KBM-7 (cell line): ENCODE data around the gene CDNF.
A peak's percentile ranks its signal among the peaks of the same experiment; 100 is the strongest.

Experiments used
- DNase-seq: peaks from one replicate; pipeline ENCODE4 v3.0.0-alpha.2; 2015
- in situ Hi-C: fragments of 300-500 bp; cut with MboI; formaldehyde crosslinking; loops from 2 replicates; pipeline ENCODE4 v1.14.3; 2020; ENCODE audit warnings: low sequenced_read_pairs, low pct_unique_long_range_greater_than_20kb, mixed read lengths

The CDNF gene

DNA sequence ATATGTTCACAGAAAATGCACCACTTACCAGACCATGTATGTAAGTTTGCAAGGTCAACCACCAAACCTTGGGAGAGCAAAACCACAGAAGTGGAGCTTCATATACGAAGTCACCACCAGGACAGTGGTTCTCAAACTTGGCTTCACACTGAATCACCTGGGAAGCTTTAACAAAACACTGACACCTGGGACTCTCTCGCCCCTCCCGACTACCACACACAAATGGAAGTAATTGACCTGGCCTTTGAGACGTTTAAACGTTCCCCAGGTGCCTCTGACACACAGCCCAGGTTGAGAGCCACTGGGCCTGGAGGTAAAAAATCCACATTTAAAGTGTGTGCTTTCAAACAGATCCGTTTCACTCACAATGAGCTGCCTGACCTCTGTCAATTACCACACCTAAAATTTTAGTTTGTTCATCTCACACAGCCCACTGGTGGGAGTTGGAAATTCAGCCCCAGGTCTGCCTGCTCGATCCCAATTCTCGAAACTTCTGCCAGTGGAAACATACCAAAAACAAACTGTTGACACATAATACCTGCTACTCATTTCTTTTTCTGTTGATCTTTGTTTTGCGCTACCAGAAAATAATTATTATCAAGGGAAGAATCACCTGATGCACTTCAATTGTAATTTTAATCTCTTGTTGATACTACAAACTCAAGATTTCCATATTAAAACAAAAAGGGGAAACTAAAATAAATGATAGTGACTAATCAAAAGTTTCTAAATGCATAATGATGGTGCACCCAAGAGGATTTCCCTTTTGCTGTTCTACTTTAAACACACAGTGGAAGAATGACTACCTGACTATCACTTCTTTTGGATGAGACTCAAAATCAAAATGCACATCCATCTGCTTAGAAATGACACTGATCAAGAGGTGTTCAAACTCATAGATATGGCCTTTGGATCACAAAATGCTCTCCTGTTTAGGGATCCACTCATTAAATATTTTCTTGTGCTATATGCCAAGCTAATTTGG lies 26.6 kb downstream of the CDNF start:
- no peak for DNase-seq
- in situ Hi-C loops = no loop called here

- in situ Hi-C loops = no loop called here
- no peak for DNase-seq
Measured at GRCh38 chr10:14806318-14806717, 31.5 kb downstream of the CDNF start.

DNA sequence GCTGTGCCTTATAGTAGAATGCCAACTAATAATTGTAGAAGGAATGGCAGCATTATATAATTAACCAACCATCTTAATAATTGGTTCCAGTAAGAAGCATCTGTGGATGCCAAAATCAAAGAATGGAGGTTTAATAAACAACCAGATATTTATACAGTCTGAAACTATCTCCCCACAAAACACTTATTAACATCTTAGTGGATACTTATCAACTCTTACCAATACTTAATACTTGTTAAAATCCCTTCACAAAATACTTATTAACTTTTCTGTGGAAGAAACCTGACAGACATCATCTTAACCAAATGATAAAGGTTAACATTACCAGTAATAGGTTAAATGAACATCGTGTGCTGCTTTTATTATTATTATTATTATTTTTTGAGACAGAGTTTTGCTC lies 34.0 kb downstream of the CDNF start:
- in situ Hi-C loops = no loop called here
- no peak for DNase-seq

DNA sequence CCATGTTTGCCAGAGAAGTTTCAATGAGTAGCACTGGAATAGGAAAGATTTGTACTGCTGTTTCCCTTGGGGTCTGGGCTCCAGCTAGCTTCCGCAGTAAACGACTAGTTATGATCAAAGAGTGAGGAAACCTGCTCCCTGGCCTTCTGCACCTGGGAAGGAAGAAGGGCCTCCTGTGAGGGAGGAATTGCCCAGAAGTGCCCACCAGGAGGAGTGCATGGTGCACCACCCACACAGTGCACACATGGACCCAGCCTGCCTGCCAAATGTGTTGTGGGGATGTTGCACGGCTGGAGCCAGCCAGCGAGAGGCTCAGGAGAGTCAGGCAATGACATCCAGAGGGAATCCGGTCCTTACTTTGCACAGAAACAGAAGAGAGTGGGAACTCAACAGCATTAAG lies 36.1 kb downstream of the CDNF start:
- no peak for DNase-seq
- in situ Hi-C loops = no loop called here

DNA sequence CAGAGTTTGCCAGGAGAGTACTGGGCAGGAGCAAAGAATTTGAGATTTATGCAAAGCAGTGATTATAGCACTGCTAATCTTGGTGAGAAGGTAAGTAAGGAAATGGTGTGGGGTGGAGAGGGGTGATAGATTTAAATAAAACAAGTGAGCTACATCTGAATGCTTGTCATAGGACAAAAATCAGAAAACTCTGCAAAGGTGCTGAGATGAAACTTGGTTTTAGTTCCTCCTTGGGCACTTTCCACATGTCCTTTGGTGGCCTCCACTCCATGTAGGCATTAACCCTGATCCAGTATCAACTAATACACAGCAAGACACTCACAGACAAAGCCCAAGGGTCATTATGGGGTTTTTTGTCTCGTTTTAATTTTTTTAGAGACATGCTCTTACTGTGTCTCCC lies 37.4 kb downstream of the CDNF start:
- DNase-seq = no peak
- in situ Hi-C loops = no loop called here

DNA sequence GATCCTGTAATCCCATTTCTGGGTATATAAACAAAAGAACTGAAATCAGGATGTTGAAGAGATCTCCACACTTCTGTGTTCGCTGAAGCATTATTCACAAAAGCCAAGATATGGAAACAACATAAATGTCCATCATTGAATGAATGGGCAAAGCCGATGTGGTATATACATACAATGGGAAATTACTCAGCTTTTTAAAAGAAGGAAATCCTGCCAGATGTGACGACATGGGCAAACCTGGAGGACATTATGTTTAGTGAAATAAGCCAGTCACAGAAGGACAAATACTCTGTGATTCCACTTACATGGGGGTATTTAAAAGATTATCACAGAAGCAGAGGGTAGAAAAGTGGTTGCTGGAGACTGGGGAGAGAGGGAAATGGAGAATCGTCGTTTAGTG lies 39.2 kb downstream of the CDNF start:
- in situ Hi-C loops = no loop called here
- no peak for DNase-seq

DNA sequence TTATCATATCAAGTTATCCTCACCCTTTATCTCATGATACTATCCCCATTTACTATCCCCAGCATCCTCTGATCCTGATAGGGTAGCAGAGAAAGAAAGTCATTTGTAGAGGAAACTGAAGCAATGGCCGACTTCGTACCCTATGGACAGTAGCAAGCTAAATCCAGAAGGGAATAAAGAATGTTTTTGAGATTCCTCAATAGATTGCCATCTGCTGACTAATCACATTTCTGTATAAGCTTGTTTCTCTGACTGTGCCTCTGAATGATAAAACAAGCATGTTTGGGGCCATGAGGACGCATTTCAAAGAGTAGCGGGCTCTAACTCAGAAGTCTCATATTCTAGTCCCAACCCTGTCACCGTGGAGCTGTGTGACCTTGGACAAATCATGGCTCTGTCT lies 49.9 kb downstream of the CDNF start:
- DNase-seq = no peak

DNA sequence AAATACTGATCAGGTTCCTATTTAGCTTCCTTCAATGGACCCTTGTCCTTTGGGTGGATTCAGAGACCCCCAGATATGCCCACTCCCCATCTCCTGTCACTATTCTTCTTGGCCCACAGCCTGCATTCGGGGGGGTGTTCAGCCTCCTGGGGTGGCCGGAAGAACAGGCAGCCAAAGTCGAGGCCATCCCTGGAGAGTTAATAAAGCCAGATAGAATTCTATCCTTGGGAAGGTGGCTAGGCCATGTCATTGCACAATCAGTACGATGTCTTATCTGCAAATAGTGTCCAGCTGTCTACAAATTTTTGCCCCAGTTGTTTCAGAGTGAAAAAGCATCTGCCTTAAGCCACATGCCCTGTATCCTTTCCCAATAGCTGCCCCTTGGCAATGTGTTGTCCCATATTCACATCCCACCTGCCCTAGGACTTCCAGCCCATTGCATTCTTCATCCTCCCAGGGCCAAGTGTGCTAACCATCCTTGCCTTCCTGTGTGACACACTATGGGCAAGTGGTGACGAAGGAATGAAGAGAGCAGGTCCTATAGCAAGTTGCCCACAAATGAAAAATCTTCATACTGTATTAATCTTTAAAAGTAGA lies 53.3 kb downstream of the CDNF start:
- in situ Hi-C loops = no loop called here
- DNase-seq = no peak

More for the DNA sequence above, 49.9 kb downstream of the CDNF start:
- in situ Hi-C loops = no loop called here

DNA sequence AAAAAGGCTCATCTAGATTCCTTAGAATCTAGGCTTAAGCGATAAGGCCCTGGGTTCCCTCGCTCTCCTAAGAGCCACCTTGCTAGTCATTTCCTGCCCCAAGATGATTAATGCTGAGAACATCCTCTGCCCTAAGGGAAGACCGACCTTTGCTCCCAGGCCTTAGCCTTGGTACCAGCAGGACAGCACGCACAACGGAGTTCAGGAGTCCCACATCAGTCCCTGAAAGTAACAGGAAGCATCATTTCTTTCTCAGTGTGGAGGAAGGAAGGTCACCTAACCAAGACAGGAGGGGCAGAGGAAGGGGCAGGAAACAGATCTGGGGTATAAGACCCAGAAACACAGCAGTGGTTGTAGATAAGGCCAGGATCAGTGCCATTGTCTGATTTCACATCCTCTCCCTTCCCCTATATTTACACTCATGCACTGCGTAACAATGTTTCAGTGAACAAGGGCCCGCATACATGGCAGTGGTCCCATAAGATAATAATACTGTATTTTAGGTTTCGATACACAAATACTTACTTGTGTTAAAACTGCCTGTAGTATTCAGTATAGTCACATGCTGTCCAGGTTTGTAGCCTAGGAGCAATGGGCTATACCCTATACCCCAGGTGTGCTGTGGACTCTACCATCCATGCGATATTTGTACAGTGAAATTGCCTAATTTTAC lies 55.0 kb downstream of the CDNF start:
- DNase-seq = peak; percentile 32
- in situ Hi-C loops = no loop called here

GRCh38 chr10:14781763-14782162 lies 56.1 kb downstream of the CDNF start:
- DNase-seq = peak; percentile 14
- in situ Hi-C loops = no loop called here

DNA sequence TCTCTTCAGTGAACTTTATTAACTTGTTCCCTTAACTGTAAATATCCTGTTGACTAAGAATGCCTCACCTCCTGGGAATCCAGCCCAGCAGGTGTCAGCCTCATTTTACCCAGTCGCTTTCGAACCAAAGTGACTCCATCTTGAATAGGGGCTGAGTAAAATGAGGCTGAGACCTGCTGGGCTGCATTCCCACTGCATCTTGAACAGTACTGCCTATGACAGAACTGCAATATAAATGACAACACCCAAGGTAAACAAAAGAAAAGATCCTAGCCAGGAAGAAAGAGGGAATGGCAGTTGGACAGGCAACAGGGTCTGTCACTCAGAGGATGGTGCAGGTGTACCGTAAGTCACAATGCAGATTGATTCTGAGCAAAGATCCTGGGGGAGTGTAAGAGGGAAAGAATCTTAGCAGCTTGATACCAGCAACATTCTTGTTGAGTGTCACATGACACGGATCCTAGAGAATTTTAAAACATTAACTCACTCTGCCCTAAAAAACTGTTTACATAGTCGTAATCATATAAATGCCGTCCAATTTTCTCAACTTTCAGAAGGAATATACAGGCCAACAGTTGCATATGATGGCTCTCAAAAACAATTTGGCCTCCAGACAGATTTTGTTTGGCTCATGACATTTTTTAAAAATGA lies 58.7 kb downstream of the CDNF start:
- no peak for DNase-seq
- in situ Hi-C loops = no loop called here

DNA sequence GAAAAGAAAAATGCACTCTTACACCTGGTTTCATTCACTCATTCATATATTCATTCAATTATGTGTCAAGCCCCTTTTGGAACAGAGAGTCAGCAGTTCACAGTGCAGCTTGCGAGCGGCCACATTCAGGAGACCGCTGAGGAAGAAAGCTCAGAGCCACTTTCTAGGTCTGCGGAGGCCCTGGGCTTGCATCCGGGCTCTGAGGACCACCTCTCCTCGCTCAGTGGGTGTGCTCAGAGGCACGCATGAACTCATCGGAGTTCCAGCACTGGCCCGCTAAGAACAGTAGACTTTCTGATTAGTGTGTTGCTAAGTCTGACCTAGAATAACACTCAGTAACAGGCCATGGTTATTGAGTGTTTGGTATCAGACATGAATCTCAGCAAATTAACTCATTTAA lies 61.3 kb downstream of the CDNF start:
- DNase-seq = no peak
- in situ Hi-C loops = no loop called here

DNA sequence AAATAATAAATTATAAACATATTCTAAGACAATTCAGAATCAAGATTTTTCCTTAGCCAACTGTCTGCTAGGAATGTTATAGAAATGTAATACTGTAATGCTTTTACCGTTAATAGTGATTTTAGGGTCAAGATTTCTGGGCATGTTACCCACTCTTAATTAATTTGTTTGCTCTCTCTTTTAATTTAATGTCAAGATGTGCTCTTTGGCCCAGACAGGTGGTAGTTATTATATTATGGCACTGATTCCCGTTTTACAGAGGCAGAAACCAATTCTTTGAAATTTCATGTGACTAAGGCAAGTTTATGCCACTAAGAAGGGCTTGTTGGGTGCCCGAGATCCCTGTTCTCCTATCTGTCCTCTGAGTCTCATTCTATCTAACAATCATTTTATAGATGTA lies 62.2 kb downstream of the CDNF start:
- no peak for DNase-seq
- in situ Hi-C loops = no loop called here

DNA sequence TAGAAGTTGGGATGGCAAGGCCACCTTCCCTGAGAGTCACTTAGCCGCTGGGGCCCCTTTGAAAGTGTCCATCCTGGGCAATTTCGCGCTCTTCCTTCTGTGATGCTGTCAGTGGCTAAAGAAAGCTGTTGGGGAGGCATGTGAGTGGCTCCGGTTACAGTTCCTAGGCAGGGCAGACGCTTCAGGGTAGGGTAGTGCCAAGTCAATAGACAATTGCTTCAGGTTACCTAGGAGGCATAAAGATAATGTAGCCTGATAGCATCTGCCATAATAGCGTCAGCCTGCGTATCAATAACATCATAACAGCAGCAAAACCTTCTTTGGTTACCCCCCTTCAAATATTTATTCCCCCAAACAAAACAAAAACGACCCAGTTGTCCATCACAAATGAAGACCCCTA lies 63.0 kb downstream of the CDNF start, which contains the start of gene FAM107B:
TSS of gene FAM107B (minus strand) at position 101 of the 400 bp plus-strand sequence. CDS start 234 bp downstream, outside the sequence.
- DNase-seq = no peak
- in situ Hi-C loops = no loop called here

DNA sequence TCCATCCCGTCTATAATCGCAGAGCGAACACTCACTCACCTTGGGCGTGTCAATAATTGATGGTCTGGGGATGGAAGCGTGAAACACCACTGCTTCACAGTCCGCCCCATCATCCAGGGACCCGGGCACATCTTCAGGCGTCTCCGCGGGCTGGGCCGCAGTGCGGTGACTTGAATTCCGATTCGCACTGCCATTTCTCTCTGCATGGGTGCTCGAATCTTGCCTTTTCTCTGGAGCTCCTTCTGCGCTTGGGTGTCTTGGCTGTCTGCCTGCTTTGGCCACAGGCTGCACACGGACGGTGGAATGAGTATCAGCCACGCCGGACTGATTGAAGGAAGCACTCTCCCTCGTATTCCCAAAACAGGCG lies 63.6 kb downstream of the CDNF start:
- no peak for DNase-seq
- in situ Hi-C loops = no loop called here

DNA sequence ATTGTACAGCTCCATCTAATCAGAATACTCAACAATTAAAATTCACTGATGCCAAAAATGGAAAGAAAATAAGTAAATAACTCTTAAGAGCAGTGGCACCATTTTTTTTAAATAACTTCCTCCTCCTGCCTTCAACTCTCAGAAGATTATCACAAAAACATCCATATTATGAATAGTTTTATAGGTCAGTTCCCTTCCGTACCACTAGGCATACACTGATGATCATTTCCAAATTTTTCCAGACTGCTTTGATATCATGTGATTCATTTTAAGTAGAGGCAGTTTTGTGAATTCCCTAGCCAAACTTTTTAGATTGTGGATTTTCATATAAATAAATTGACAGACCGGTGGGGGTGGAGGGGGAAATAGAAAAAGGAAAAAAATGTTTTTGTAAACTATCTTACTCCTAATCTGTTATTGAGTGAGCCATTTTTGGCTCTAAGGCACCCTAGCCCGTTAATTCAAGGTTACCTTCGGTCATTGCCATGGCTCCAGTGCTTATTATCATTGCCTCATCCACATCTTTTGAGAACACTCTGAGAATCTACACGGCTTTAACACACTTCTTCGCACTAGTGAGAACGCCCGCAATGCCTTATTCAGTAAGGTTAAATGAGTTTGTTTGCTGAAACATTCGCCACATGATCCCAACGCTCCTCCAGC lies 64.2 kb downstream of the CDNF start:
- in situ Hi-C loops = no loop called here
- DNase-seq = no peak

GRCh38 chr10:14772399-14772798 lies 65.4 kb downstream of the CDNF start:
- DNase-seq = no peak
- in situ Hi-C loops = no loop called here

DNA sequence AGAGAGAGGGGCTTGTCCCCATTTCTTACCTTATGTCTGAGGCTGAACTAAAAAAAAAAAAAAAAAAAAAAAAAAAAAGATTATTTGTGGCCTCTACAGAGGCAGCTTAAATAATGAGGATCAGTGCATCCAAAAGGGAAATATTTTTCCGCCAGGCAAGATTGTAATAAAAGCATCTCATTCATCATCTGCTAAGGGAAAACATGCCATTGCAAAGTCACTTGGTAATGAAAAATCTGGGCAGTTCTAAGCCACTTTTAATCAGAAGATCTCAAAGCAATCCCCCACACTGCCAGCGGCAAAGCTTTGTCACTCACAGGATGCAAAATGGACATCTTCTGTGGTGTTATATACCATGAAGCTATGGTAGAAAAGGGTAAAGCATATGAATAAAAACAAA lies 66.9 kb downstream of the CDNF start:
- no peak for DNase-seq
- in situ Hi-C loops = no loop called here
